NOMO-1 treated with DMSO at 0.1 percent for 48 hours (cell line): ENCODE results near the gene TCEAL7.

Experiments used
- DNase-seq: peaks from one replicate; lab custom pipeline; 2025; ENCODE audit not compliant: unreplicated experiment; lab: John Stamatoyannopoulos, UW

Gene TCEAL7

DNA sequence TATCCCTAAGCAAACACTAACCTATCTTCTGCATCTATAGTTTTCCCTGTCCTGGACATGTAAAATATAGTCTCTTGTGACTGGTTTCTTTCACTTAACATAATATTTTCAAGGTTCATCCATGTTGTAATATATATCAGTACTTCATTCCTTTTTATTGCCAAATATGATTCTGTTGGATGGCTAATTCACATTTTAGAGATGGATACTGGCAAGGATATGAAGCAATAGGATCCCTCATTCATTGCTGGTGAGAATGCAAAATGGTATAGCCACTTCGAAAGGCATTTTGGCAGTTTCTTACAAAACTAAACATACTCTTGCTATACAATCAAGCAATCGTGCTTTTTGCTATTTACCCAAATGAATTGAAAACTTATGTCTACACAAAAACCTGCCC lies 33.0 kb downstream of the TCEAL7 start:
- no peak for DNase-seq

- no peak for DNase-seq
Observed at GRCh38 chrX:103367502-103367901, 37.5 kb downstream of the TCEAL7 start.

GRCh38 chrX:103369479-103369878 lies 39.4 kb downstream of the TCEAL7 start:
- DNase-seq: no peak

DNA sequence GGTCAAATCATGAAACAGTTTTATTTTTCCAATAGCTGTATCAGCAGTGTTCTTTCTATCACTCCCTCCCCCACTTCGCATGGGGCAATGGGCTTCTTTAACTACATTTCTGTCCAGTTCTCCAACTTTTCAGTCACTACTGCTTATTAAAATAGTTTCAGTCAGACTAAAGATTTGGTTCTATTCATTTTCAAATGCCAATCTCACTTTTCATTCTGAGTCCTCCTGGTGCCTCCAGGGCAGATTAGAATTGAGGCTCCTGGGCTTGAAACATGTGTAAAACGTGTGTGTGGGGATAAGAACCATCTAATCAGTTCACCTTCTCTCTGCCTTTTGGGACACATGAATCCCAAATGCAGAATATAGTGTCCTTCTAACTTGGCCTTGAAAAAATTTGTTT lies 42.8 kb downstream of the TCEAL7 start:
- DNase-seq: no peak

DNA sequence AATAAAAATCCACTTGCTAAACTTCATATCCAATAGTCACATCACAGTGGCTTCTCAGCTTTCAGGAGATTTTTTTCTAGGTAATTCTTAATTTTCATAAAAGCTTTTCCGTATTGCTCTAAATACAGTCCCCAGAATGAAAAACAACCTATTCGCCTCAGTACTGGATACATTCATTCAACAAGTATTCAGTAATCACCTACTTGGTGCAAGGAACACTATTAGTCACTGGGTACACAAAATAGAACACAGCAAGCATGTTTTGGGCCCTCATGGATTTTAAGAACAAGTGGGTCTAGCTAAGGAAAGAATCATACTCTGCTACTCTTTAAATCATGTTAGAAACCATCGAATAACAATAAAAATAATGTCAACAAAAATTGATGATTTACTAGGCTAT lies 43.5 kb downstream of the TCEAL7 start:
- DNase-seq: no peak

- no peak for DNase-seq
Observed at GRCh38 chrX:103376118-103376978, 46.3 kb downstream of the TCEAL7 start, which contains the start of gene BEX3. Gene BEX3, plus strand, starts transcription at chrX:103376538. Its CDS starts 984 bp downstream, at chrX:103377522.

GRCh38 chrX:103376979-103377324 lies 46.9 kb downstream of the TCEAL7 start:
- no peak for DNase-seq

GRCh38 chrX:103378990-103379389 lies 49.0 kb downstream of the TCEAL7 start:
- DNase-seq: no peak
